ENCODE measurements around the gene KRTAP12-2.
"Not testable (repeated sequence)": the region's sequence is repeated elsewhere in the genome, so short reads cannot be mapped to it uniquely, and the experiment has no call there.

Gene KRTAP12-2

DNA sequence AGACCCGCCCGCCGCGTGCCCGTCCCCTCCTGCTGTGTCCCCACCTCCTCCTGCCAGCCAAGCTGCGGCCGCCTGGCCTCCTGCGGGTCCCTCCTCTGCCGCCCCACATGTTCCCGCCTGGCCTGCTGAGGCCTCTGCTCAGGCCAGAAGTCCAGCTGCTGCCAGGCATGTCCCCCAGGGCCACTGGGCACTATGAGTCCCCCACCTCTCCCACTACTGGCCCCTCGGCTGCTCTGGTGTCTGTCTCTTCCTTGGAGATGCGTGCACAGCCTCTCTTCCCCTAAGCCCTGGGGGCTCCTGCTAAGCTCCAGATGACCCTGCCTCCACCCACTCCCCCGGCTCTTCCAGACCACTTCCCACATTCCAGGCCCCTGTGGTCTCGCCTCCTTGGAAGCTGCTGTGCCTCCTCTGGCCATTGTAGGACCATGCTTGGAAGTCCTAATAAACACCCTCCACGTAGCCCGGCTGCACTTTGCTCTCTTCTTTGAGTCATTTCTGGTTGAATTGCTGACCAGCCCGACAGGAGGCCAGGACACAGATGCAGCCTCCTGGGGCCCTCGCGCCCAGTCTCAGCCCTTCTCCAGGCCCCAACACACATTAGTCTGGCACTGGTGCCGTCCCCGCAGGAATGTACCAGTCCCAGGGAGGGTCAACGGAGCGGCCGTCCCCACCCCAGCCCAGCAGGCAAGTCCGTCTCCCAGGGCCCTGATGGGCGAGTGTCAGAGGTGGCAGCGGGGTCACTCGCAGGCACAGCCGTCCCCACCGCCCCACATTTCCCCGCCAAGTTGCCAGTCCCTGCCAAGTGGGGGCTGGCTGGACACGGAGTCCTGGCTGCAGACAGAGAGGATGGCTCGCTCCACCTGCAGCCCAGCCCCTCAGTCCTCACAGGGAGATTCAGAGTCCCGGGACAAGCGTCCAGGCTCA, 31.3 kb upstream of the KRTAP12-2 start:
- H3K79me2 ChIP-seq (ENCODE audit: insufficient read depth, low read length): no peaks in the 10 kb centered on the region
- no peak overlapping the region for H3K27ac ChIP-seq (ENCODE audit: low read depth, low read length)
- no peak overlapping the region for H3K4me2 ChIP-seq (ENCODE audit: low read depth, low read length, poor library complexity, severe bottlenecking)
- H4K20me1 ChIP-seq (ENCODE audit: low read depth, low read length): no peaks in the 10 kb centered on the region
- TF ChIP-seq EZH2phosphoT487 (conservative IDR thresholded peaks at IDR 0.05; ENCODE audit: low read length): no peak
- TF ChIP-seq, protein P1, sequence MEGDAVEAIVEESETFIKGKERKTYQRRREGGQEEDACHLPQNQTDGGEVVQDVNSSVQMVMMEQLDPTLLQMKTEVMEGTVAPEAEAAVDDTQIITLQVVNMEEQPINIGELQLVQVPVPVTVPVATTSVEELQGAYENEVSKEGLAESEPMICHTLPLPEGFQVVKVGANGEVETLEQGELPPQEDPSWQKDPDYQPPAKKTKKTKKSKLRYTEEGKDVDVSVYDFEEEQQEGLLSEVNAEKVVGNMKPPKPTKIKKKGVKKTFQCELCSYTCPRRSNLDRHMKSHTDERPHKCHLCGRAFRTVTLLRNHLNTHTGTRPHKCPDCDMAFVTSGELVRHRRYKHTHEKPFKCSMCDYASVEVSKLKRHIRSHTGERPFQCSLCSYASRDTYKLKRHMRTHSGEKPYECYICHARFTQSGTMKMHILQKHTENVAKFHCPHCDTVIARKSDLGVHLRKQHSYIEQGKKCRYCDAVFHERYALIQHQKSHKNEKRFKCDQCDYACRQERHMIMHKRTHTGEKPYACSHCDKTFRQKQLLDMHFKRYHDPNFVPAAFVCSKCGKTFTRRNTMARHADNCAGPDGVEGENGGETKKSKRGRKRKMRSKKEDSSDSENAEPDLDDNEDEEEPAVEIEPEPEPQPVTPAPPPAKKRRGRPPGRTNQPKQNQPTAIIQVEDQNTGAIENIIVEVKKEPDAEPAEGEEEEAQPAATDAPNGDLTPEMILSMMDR (IDR thresholded peaks at IDR 0.05; ENCODE audit: insufficient read depth, low read length, poor library complexity, severe bottlenecking): no peak
- no peaks in the 10 kb centered on the region for H3K27me3 ChIP-seq (ENCODE audit: low read length)
- H3F3A ChIP-seq (ENCODE audit: insufficient read depth): no peaks in the 10 kb centered on the region
- no peak overlapping the region for H3K4me3 ChIP-seq (ENCODE audit: insufficient read depth, low read length, poor library complexity, severe bottlenecking)
- no peak overlapping the region for H2AFZ ChIP-seq (ENCODE audit: low read depth, low read length, severe bottlenecking)
- no peaks in the 10 kb centered on the region for H3K9me2 ChIP-seq (replicated peaks; ENCODE audit: insufficient read depth, low read length)
- H3K9ac ChIP-seq (ENCODE audit: low read length): no peak overlapping the region
- H3K36me3 ChIP-seq (ENCODE audit: low read length): no peaks in the 10 kb centered on the region
- H3K9me3 ChIP-seq (ENCODE audit: insufficient read depth, low read length): no peaks in the 10 kb centered on the region

DNA sequence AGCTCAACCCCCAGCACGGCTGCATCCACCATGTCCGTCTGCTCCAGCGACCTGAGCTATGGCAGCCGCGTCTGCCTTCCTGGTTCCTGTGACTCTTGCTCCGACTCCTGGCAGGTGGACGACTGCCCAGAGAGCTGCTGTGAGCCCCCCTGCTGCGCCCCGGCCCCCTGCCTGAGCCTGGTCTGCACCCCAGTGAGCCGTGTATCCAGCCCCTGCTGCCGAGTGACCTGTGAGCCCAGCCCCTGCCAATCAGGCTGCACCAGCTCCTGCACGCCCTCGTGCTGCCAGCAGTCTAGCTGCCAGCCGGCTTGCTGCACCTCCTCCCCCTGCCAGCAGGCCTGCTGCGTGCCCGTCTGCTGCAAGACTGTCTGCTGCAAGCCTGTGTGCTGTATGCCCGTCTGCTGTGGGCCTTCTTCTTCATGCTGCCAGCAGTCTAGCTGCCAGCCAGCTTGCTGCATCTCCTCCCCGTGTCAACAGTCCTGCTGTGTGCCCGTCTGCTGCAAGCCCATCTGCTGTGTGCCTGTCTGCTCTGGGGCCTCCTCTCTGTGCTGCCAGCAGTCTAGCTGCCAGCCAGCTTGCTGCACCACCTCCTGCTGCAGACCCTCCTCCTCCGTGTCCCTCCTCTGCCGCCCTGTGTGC, 30.6 kb upstream of the KRTAP12-2 start, which contains the start of gene KRTAP10-12:
Gene KRTAP10-12 (plus strand): TSS at position 1 of the 639 bp plus-strand sequence. CDS start 30 bp downstream, at position 31.
- not testable (repeated sequence) for H2AFZ ChIP-seq (ENCODE audit: low read depth, low read length, severe bottlenecking); H3F3A ChIP-seq (ENCODE audit: insufficient read depth); H3K27me3 ChIP-seq (ENCODE audit: low read length); H3K27ac ChIP-seq (ENCODE audit: low read depth, low read length); H3K9me2 ChIP-seq (replicated peaks; ENCODE audit: insufficient read depth, low read length); H3K4me3 ChIP-seq (ENCODE audit: insufficient read depth, low read length, poor library complexity, severe bottlenecking); H3K9me3 ChIP-seq (ENCODE audit: insufficient read depth, low read length); H4K20me1 ChIP-seq (ENCODE audit: low read depth, low read length); H3K9ac ChIP-seq (ENCODE audit: low read length); H3K4me2 ChIP-seq (ENCODE audit: low read depth, low read length, poor library complexity, severe bottlenecking); H3K36me3 ChIP-seq (ENCODE audit: low read length); H3K79me2 ChIP-seq (ENCODE audit: insufficient read depth, low read length)

DNA sequence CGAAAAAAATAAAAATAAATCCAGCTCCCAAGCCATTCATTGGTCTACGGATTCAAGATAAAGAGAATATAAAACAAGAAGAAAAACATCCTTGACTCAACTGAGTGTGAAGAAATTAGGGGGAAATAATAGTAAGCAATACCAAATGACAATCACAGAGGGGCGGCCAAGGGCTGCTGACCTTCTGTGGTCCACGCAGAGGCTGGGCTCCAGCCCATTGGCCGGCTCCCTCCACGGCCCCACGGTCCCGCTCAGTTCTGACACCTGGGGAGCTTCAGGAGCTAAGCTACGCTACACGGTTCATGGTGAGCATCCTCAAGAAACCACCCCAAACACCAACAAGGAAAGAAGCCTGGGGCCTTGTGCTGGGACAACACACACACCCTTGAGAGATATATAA, 29.8 kb upstream of the KRTAP12-2 start:
- Histone ChIP-seq H3K9me2 (replicated peaks; ENCODE audit: insufficient read depth, low read length) (no peaks in the 10 kb centered on the region), H3K9me3 (ENCODE audit: insufficient read depth, low read length) (no peaks in the 10 kb centered on the region), H3K36me3 (ENCODE audit: low read length) (no peaks in the 10 kb centered on the region), H3F3A (ENCODE audit: insufficient read depth) (no peaks in the 10 kb centered on the region), H4K20me1 (ENCODE audit: low read depth, low read length) (no peaks in the 10 kb centered on the region), H3K27me3 (ENCODE audit: low read length) (no peaks in the 10 kb centered on the region), H3K4me2 (ENCODE audit: low read depth, low read length, poor library complexity, severe bottlenecking) (no peak overlapping the region), H3K9ac (ENCODE audit: low read length) (no peak overlapping the region), H3K4me3 (ENCODE audit: insufficient read depth, low read length, poor library complexity, severe bottlenecking) (no peak overlapping the region), H2AFZ (ENCODE audit: low read depth, low read length, severe bottlenecking) (no peak overlapping the region), H3K79me2 (ENCODE audit: insufficient read depth, low read length) (no peaks in the 10 kb centered on the region), H3K27ac (ENCODE audit: low read depth, low read length) (no peak overlapping the region)
- TF ChIP-seq, protein P1 (IDR thresholded peaks at IDR 0.05; ENCODE audit: insufficient read depth, low read length, poor library complexity, severe bottlenecking): no peak
- TF ChIP-seq EZH2phosphoT487 (conservative IDR thresholded peaks at IDR 0.05; ENCODE audit: low read length): no peak

DNA sequence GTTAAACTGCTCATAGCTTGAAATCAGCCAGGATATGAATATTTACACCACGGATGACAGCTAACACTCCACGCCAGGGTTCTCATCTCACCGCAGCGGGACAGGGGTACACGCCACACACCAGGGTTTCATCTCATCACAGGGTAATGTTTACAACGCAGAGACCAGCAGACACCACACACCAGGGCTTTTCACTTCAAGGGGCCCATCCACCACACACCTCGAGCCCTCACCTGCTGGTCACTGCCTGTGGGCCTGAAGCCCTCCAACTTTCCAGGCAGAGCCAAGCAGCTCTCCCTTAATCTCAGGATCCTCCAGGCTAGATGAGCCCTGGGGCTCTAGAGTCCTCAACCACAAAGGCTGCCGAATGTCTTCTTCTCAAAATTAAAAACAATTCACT, 28.9 kb upstream of the KRTAP12-2 start:
- Histone ChIP-seq H3K9me3 (ENCODE audit: insufficient read depth, low read length) (no peaks in the 10 kb centered on the region), H3K9ac (ENCODE audit: low read length) (no peak overlapping the region), H2AFZ (ENCODE audit: low read depth, low read length, severe bottlenecking) (no peak overlapping the region), H3K79me2 (ENCODE audit: insufficient read depth, low read length) (no peaks in the 10 kb centered on the region), H3K4me3 (ENCODE audit: insufficient read depth, low read length, poor library complexity, severe bottlenecking) (no peak overlapping the region), H3K4me2 (ENCODE audit: low read depth, low read length, poor library complexity, severe bottlenecking) (no peak overlapping the region), H3K36me3 (ENCODE audit: low read length) (no peaks in the 10 kb centered on the region), H3K27me3 (ENCODE audit: low read length) (no peaks in the 10 kb centered on the region), H3F3A (ENCODE audit: insufficient read depth) (no peaks in the 10 kb centered on the region), H4K20me1 (ENCODE audit: low read depth, low read length) (no peaks in the 10 kb centered on the region), H3K9me2 (replicated peaks; ENCODE audit: insufficient read depth, low read length) (no peaks in the 10 kb centered on the region), H3K27ac (ENCODE audit: low read depth, low read length) (no peak overlapping the region)
- no peak for TF ChIP-seq EZH2phosphoT487 (conservative IDR thresholded peaks at IDR 0.05; ENCODE audit: low read length)
- TF ChIP-seq, protein P1 (IDR thresholded peaks at IDR 0.05; ENCODE audit: insufficient read depth, low read length, poor library complexity, severe bottlenecking): no peak

All from SU-DHL-6 (cell line).